NB4 (cell line): ENCODE results near the gene GP2.

Source experiments
- CTCF ChIP-seq: IDR thresholded peaks from one replicate; pipeline ENCODE4 v1.5.1; 2012; ENCODE audit warnings: low read depth, low read length
- MYC ChIP-seq: IDR thresholded peaks from 2 replicates; pipeline ENCODE4 v1.6.1; 2011; ENCODE audit warnings: low read depth, low read length
- TF ChIP-seq, protein P1 (sequence below): IDR thresholded peaks from 2 replicates; pipeline ENCODE4 v1.6.1; 2011; ENCODE audit warnings: low read depth, low read length

- TF ChIP-seq CTCF (no peak), MYC (no peak)
- TF ChIP-seq, protein P1, sequence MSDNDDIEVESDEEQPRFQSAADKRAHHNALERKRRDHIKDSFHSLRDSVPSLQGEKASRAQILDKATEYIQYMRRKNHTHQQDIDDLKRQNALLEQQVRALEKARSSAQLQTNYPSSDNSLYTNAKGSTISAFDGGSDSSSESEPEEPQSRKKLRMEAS, result no peak
Observed at GRCh38 chr16:20313741-20314140, 13.6 kb downstream of the GP2 start.
